GM21367 (cell line): Measurements from ENCODE around the gene RPS27L.

Source experiments
- ATAC-seq: cut with Tn5 transposase; IDR thresholded peaks from one replicate; pipeline ENCODE4 v1.9.1; 2021; ENCODE audit not compliant: unreplicated experiment

Gene RPS27L

DNA sequence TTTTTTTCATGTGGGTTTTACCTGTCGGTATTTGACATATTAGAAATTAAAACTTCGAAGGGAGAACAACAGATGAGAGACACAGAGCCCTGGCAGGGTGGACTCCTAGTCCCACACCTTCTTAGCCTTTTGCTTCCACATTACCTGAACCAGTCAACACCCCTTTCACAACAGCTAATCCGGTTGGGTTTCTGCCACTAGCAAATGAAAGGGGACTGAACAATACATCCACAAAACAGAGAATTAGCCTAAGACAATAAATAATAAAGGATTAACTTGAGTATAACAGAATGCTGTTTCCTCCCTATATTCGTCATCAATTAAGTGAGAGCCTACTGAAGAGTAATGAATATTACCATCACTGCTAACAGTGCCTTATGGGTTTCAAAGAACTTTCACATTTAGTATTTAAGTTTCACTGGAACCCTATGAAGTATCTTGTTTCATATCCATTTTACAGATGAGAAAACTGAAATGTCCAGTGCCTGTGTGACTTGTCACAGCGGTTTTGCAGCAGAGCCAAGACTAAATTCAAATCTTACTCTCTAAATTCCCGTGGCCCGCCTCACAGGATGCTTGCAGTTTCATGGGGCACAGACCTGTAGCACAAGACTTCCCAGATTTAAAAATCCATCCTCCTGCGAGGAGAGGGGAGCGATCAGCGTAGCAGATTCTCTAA, 31.1 kb upstream of the RPS27L start:
- no peak for ATAC-seq

DNA sequence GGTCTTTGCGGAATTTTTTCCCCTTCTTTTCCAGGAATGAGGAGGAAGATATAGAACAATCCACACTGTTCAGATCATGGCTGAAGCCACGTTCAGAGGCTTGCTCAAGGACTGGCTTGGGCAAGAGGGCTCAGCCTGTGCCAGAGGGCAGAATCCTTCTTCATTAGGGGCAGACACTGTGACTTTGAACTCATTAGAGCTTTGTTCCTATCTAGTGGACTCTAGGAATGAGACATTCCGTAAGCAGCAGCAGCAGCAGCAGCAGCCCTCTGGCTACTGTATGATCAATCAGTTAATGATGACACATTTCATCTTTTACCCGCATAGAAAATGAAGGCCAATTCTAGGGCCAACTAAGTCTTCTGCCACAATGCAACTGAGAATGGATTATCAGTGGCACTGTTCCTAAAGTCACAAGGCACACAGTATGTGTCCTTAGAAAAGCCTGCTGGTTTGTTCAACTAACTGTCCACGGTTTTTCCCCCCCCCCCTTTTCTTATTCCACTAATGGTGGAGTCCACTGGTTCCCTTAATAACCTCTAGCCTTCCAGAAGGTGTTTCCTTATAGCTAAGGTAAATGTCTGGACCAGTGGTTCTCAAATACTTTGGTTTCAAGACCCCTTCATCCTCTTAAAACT, 30.4 kb upstream of the RPS27L start:
- no peak for ATAC-seq

GRCh38 chr15:63186065-63186464, 28.8 kb upstream of the RPS27L start:
- no peak for ATAC-seq

DNA sequence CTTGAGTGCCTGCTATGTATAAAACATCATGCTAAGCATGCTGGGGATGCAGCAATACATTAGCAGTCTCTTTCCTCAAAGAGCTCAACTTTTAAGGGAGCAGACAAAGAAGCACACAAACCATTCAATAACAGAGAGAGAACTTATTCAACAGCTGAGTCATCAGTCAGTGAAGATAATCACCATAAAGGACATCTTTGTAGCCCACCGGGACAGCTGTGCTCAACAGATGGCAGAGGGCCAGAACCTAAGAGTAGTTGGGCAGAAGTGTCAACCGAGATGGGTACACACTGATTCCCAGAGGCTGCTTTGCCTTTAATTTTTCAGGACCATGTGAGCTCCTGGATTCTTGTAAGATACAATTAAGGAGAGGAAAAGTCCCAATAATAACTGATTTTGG, 27.9 kb upstream of the RPS27L start:
- ATAC-seq: no peak

DNA sequence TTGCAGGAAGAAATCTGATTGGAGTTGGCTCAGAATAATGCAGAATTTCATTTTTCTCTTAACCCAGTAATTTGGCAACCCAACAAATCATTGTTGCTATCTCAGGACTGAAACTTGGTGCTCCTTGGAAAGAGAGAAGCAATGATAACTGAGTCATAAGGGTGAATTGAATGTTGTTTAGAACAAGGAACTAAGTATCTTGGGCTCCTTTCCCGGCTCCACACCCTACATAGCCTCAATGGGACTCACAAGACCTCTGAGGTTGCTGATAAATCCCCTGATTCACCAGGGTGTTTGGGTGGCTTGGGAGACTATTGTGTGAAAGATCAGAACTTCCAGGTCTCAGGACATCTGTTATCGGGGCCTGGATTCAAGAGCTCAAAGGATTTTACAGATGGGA, 24.4 kb upstream of the RPS27L start:
- ATAC-seq: no peak

- no peak for ATAC-seq
Observed at GRCh38 chr15:63180746-63181145, 23.5 kb upstream of the RPS27L start.

DNA sequence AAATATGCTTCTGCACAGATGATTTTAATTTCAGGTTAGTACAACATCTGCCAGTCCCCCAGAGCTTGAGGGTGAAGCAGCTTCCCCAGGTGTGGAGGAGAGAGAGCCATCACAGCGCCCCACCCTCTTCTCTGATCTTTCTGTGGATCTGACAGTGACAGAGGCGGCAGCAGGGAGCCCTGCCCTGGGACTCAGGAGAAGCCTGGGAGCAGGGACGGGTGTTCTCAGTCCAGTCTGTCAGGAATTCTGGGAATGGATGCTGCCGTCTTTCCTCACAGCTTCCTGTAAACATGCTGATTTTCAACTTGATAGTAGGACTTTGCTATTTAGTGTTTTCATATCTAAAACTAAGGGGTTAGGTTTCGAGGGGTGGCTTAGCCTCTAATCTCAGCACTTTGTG, 20.8 kb upstream of the RPS27L start:
- ATAC-seq: no peak

DNA sequence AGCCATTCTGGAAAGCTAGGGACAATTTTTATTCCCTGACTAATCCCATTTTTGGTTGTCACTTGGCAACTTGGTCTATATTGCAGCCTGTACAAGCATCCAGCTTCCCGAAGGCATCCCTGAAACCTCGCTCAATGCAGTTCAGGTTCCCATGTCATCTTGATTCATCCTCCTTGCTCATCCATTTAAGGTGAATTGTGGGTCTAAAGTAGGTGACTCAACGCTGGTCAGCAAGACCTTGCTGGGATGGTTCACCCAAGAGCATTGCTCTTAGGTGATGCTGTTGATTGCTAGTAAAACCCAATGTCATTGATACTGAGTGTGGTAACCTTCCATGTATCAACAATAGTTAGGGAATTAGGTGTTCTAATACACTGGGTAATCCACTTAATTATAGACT, 19.0 kb upstream of the RPS27L start:
- ATAC-seq: no peak

GRCh38 chr15:63172851-63173451, 15.7 kb upstream of the RPS27L start:
- ATAC-seq: no peak

- no peak for ATAC-seq
Observed at GRCh38 chr15:63172376-63172775, 15.1 kb upstream of the RPS27L start.

DNA sequence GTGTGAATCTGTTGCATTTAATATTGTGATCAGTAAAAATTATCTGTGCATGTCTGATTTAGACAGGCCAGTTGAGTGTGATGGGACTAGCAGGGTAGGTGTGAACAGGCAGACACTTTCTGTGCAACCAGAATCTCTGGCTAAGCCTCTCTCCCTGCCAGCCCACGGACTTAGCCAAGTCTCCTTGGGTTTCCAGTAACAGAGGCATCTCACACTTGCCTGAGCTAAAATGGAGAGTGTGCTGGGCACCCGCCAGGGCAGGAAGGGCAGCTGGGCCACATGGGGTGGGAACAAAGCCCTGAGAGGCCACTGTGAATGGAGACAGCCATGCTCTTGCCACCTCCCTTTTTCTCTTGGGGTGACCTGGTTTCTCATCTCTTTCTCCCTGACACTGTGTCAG, 12.5 kb upstream of the RPS27L start:
- no peak for ATAC-seq

- no peak for ATAC-seq
Observed at GRCh38 chr15:63166219-63166618, 8.9 kb upstream of the RPS27L start.

- no peak for ATAC-seq
Observed at GRCh38 chr15:63165166-63165859, 8.0 kb upstream of the RPS27L start.

DNA sequence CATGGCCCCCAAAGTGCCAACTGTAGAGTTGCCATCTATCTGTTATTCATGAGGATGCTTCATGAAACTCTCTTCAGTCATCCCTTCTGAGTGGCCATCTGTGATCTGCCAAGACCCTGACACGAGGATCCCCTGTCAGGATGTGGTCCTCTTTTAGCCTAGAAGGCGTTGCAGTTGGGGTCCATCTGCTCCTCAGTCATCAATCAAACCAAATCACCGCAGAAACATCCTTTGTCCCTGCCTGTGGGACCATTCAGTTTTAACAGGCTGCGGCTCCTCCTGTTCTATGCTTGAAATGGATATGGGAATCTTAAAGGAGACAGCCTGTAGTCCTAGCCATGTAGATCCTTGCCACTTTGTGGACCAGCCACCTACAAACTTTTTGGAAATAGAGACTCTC, 5.9 kb upstream of the RPS27L start:
- ATAC-seq: no peak

- no peak for ATAC-seq
Observed at GRCh38 chr15:63160638-63161037, 3.4 kb upstream of the RPS27L start.

DNA sequence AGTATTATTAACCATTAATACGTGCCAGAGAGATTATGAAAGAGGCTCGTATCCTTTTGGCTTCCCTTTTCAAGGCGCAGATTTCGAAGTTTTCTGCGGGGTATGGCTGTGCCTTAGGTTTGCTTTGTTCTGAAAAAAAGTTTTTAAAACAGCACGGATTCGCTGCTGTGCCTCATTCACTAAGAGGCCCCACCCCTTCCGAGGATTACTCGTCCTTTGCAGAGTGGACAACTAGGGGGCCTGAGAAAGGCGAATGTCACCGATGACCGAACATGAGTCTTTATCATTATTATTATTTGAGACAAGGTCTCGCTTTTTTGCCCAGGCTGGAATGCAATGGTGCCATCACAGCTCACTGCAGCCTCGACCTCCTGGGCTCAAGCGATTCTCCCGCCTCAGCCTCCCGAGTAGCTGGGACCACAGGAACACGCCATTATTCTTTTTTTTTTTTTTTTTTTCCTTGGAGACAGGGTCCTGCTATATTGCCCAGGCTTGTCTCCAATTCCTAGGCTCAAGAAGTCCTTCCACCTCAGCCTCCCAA, 684 bp upstream of the RPS27L start:
- ATAC-seq: peak; percentile 11

- ATAC-seq: peak; percentile 3
Observed at GRCh38 chr15:63156755-63157117, 541 bp downstream of the RPS27L start.

DNA sequence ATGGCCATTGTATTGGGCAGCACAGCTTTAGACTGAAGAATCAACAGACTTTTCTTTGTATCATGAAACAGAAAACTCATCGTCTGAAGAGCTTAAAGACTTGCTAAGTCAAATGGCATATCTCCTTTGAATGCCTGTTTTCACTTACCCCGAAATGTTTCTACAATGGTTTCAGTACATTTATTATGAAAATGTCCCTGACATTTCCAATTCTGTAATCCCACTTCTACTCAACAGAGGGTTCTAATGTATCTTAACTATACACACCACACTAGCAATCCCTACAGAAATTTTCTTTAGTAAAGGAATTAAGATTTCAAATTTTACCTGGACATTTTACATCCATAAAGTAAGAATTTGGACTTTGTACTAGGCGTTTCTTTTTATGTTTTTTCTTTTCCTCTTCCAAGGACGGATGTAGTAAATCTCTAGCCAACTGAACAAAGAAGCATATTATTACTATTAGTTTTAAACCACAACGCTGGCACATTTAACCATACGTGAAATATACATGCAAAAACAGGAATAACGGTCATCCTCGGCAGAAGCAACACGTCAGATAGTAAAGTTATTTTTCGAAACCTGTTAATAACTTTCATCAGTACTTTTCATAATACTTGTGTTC, 1.1 kb downstream of the RPS27L start:
- ATAC-seq: no peak

DNA sequence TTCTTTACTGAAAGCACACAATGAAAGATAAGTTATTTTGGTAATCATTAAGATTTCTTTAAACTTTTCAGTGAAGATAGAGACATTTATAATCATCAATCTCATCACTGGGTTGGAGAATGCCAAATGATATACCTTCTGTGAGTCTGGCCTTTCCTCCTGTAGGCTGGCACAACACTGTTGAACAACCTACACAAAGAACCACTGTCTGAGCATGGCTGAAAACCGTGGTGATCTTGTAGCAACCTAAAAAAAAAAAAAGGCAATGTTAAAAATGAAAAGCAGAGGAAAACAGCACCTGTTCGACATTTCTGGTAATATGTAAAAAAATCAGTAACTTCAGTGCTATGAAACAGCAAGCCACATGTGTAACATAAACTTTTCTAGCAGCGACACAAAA, 1.8 kb downstream of the RPS27L start:
- ATAC-seq: no peak

DNA sequence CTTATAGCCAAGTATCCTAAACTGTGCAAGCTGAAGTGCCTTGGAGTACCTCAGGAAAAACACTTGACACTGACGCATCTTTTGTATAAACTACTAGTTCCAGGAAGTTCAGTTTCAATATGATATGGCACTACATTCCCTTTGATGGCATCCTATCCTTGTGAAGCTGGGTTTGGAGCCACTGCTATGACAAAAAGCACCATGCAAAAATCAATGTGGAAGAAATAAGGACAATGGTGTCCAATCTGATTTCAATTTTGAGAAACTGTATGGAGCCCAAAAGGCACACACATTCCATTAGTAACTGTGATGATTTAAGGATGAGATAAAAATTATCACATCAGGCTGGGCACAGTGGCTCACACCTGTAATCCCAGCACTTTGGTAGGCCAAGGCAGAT, 5.6 kb downstream of the RPS27L start:
- no peak for ATAC-seq

DNA sequence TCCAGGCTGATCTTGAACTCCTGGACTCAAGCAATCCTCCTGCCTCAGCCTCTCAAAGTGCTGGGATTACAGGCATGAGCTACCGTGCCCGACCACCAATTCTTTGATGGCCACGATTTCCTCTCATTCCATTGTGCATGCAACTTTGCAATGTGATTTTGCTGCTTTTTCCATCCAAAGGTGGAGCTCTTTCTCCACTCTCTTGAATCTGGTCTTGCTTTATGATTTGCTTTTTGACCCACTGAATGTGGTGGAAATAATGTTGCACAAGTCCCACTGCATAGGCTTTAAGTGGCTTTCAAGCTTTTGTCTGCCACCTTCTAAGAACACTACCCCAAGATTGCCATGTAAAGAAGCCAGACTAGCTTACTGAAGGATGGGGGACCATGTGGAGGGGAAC, 10.6 kb downstream of the RPS27L start:
- no peak for ATAC-seq
